ENCODE data around the gene OAS2. TPM values are rescaled to one million over a fixed set of nuclear protein-coding genes. Genes with fewer than 3 reads are reported as not detected.

Gene OAS2
- total and polyA plus RNA-seq, 2 of the 4 experiments (the other 2 are of a cell fraction): under 0.01 TPM; not detected in 1

DNA sequence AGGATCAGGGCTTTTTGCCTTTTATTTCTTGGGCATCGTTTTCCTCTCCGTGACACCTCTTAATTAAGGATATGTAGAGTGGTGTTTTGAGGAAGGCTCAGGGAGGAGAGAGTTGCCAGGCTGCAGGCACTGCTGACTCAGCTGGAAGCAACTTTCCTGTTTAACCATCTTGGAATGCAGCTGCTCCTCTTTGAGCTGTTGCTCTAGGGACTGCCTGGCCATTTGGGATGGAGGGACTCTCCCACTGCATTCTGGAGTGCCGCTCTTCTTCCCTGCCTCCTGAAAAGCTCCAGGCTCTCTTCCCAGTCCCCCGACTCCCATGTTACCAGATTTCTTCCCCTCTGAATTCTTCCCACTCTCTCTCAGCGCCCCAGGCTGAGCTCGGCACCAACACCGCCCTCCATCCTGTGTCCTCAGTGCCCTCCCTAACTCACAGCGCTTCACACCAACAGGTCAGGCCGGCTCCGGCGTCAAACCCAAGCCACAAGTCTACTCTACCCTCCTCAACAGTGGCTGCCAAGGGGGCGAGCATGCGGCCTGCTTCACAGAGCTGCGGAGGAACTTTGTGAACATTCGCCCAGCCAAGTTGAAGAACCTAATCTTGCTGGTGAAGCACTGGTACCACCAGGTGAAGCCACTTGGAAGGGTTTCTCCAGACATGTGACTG lies 34.2 kb upstream of the OAS2 start:
- Histone ChIP-seq H3K23ac (ENCODE audit: low read depth, low read length) (no peak overlapping the region), H2AFZ (replicated peaks; ENCODE audit: low read length, poor library complexity) (no peak overlapping the region), H3K36me3 (ENCODE audit: control insufficient read depth, insufficient read depth, low read length) (no peaks in the 10 kb centered on the region), H3K4me2 (ENCODE audit: low read depth, low read length) (no peak overlapping the region), H3K56ac (ENCODE audit: extremely low read depth, insufficient read depth, low read length) (no peak overlapping the region), H3K27me3 (ENCODE audit: control insufficient read depth, insufficient read depth, low read length) (no peaks in the 10 kb centered on the region), H2AK5ac (ENCODE audit: low read depth, low read length) (no peak overlapping the region), H3K9me1 (ENCODE audit: insufficient read depth, low read length) (0 out of 2 replicates have a peak, but pooled peaks cover 3% of the 10 kb centered on the region), H3K9me3 (ENCODE audit: control insufficient read depth, insufficient read depth, low read length) (no peaks in the 10 kb centered on the region), H2BK5ac (ENCODE audit: low read depth, low read length, poor library complexity, severe bottlenecking) (no peak overlapping the region), H3K4me3 (ENCODE audit: insufficient read depth, low read depth, low read length) (no peak overlapping the region), H4K8ac (ENCODE audit: low read depth in 2 of 2, low read length in 2 of 2) (no peak overlapping the region), H2BK120ac (ENCODE audit: low read depth, low read length) (no peak overlapping the region), H4K20me1 (ENCODE audit: insufficient read depth, low read length) (no peaks in the 10 kb centered on the region), H4K91ac (ENCODE audit: insufficient read depth, low read depth, low read length) (no peak overlapping the region), H3K14ac (replicated peaks; ENCODE audit: low read depth, low read length) (no peak overlapping the region), H3K4me1 (ENCODE audit: control insufficient read depth, insufficient read depth, low read length) (no peaks in the 10 kb centered on the region; the same call in 1 of the 2 replicates), H2AK9ac (replicated peaks; ENCODE audit: low read depth, low read length, poor library complexity) (no peak overlapping the region), H3K27ac (ENCODE audit: insufficient read depth, low read length) (no peak overlapping the region), H3K79me1 (ENCODE audit: low read depth in 1 of 2, low read length in 2 of 2) (peaks cover 0 to 7% of the 10 kb centered on the region in 2 experiments; a peak in 1 of 4 replicates), H3K4ac (ENCODE audit: low read depth, low read length) (no peak overlapping the region), H4K5ac (ENCODE audit: low read depth, low read length) (no peak overlapping the region), H3K9ac (ENCODE audit: low read depth, low read length) (no peak overlapping the region), H3K18ac (ENCODE audit: low read depth, low read length) (no peak overlapping the region), H2BK20ac (ENCODE audit: low read depth, low read length) (no peak overlapping the region), H2BK15ac (ENCODE audit: low read depth, low read length) (no peak overlapping the region)
- CTCF ChIA-PET: interaction anchor here (1.1 kb wide), 1 partner anchor 49 kb away, joined by 3 read pairs; no protein-coding TSS in a partner anchor
- ATAC-seq (ENCODE audit: low read depth): no peak
- BruUV-seq (replicated peaks): no TSS peak
- 93% methylated on average over 5 of the region's 15 CpGs; no CpG with 5 or more reads in 1 of the 2 experiments for WGBS, 2 experiments (ENCODE audit: extremely low coverage in 2 of 2, insufficient read length in 1 of 2)
- dilution Hi-C loops (cut with HindIII; ENCODE audit: low sequenced_read_pairs, unreplicated experiment) (no loop called here), intact Hi-C loops (cut with micrococcal nuclease) (no loop called here), in situ Hi-C loops (cut with MboI; ENCODE audit: low sequenced_read_pairs) (no loop called here)
- no peak for DNase-seq
- TF ChIP-seq MAFK (IDR thresholded peaks at IDR 0.05; ENCODE audit: low read depth, low read length): peak; percentile 90
- TF ChIP-seq, protein P1, sequence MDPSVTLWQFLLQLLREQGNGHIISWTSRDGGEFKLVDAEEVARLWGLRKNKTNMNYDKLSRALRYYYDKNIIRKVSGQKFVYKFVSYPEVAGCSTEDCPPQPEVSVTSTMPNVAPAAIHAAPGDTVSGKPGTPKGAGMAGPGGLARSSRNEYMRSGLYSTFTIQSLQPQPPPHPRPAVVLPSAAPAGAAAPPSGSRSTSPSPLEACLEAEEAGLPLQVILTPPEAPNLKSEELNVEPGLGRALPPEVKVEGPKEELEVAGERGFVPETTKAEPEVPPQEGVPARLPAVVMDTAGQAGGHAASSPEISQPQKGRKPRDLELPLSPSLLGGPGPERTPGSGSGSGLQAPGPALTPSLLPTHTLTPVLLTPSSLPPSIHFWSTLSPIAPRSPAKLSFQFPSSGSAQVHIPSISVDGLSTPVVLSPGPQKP (IDR thresholded peaks at IDR 0.05; ENCODE audit: borderline replicate concordance, low read depth, low read length): no peak
- POLR2A ChIA-PET (ENCODE audit: unreplicated experiment): no interaction called here
